B cell (primary cell): ENCODE measurements around the gene WDR35.

Source experiments
- EZH2 ChIP-seq: IDR thresholded peaks from 2 replicates; pipeline ENCODE4 v1.6.1; 2012; ENCODE audit warnings: borderline replicate concordance, low read depth, mild to moderate bottlenecking, moderate library complexity, low read length; ENCODE audit not compliant: insufficient read depth, poor library complexity, severe bottlenecking
- TF ChIP-seq, protein P1 (sequence below): fragments of 200-600 bp; IDR thresholded peaks from one replicate; pipeline ENCODE4 v1.8.0; 2022; ENCODE audit warnings: antibody characterized with exemption, mild to moderate bottlenecking

DNA sequence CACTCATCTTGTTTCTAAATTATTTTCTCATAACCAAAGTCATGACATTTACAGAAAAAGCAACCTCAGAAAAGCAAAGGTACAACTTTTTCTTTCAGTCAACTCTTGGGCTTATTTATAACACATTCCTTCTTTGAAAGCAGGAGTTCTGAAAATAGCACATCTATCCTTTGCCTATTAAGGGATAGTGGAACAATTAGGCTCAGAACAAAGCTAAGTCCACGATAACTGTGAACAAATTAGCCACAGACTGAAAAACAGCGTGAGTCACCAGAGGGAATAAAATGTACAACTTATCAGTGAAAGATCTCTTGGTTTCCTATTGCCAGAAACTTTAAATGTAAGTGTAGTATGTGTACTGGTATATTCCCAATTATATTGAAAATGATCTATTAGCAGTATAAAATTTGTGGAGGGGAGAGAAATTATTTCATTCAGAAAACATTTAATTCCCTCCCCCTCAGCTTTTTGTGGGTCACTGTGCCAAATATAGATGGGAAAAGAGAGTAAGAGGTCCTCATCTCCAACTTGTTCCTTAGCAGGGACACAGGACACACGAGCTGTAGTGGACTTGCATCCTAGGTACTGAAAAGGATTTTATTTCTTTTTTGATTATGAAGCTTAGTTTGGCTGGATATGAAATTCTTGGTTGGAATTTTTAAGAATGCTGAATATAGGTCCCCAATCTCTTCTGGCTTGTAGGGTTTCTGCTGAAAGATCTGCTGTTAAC lies 38.0 kb upstream of the WDR35 start:
- TF ChIP-seq, protein P1, sequence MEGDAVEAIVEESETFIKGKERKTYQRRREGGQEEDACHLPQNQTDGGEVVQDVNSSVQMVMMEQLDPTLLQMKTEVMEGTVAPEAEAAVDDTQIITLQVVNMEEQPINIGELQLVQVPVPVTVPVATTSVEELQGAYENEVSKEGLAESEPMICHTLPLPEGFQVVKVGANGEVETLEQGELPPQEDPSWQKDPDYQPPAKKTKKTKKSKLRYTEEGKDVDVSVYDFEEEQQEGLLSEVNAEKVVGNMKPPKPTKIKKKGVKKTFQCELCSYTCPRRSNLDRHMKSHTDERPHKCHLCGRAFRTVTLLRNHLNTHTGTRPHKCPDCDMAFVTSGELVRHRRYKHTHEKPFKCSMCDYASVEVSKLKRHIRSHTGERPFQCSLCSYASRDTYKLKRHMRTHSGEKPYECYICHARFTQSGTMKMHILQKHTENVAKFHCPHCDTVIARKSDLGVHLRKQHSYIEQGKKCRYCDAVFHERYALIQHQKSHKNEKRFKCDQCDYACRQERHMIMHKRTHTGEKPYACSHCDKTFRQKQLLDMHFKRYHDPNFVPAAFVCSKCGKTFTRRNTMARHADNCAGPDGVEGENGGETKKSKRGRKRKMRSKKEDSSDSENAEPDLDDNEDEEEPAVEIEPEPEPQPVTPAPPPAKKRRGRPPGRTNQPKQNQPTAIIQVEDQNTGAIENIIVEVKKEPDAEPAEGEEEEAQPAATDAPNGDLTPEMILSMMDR, result no peak
- TF ChIP-seq EZH2, result no peak
